CD4-positive, alpha-beta T cell (primary cell): ENCODE data around the gene ZCCHC7. TPM values are rescaled to one million over a fixed set of nuclear protein-coding genes. Genes with fewer than 3 reads are reported as not detected.

ENCODE experiments used
- ATAC-seq: fragments of 200-7000 bp; cut with Tn5 transposase; one replicate; pipeline ENCODE4 v1.10.0; 2022; ENCODE audit warnings: mild to moderate bottlenecking; ENCODE audit not compliant: poor library complexity
- CTCF ChIA-PET: fragments of 350-600 bp; sonication (Branson Sonifier 250); formaldehyde crosslinking; loops from one replicate; lab custom pipeline; 2021; ENCODE audit warnings: antibody characterized with exemption, inconsistent platforms; lab: Charles Lee
- POLR2A ChIA-PET: fragments of 350-600 bp; sonication (Branson Sonifier 250); formaldehyde crosslinking; loops from one replicate; lab custom pipeline; 2021; ENCODE audit warnings: antibody characterized with exemption, inconsistent platforms; lab: Charles Lee
- DNase-seq, 14 experiments: peaks; one replicate each; pipeline ENCODE4 v3.0.0-alpha.2; 2013 to 2020; ENCODE audit warnings: mixed read lengths in 2 of 14
- H3K27ac ChIP-seq, 2 donors: one replicate each; pipeline versions ENCODE4 v1.5.1 to v1.7.0; 2013; ENCODE audit warnings: low read length in 2 of 2, low read depth in 1 of 2, mild to moderate bottlenecking in 1 of 2
- H3K27me3 ChIP-seq, 2 experiments: 1 replicate in 1 of 2; 2 replicates in 1 of 2; pipeline versions ENCODE4 v1.6.1 to v1.7.0; 2013; ENCODE audit warnings: low read length in 2 of 2, control low read depth in 1 of 2, mild to moderate bottlenecking in 1 of 2, moderate library complexity in 1 of 2; ENCODE audit not compliant: insufficient read depth in 2 of 2, control insufficient read depth in 1 of 2
- H3K36me3 ChIP-seq: one replicate; pipeline ENCODE4 v1.6.1; 2013; ENCODE audit warnings: low read length, control low read depth; ENCODE audit not compliant: insufficient read depth
- H3K4me1 ChIP-seq: one replicate; pipeline ENCODE4 v1.6.1; 2013; ENCODE audit warnings: low read length, control low read depth; ENCODE audit not compliant: insufficient read depth
- H3K4me3 ChIP-seq: one replicate; pipeline ENCODE4 v1.5.1; 2013; ENCODE audit warnings: mild to moderate bottlenecking, low read length, moderate library complexity
- H3K9me3 ChIP-seq, 2 experiments: 1 replicate in 1 of 2; 2 replicates in 1 of 2; pipeline versions ENCODE4 v1.6.1 to v1.7.0; 2013; ENCODE audit warnings: low read length in 2 of 2, mild to moderate bottlenecking in 2 of 2, control low read depth in 1 of 2, moderate library complexity in 1 of 2; ENCODE audit not compliant: control insufficient read depth in 1 of 2, insufficient read depth in 1 of 2
- H3K27ac Mint-ChIP-seq: one replicate; pipeline ENCODE4 v1.8.0; 2020; ENCODE audit warnings: mixed read lengths
- H3K27me3 Mint-ChIP-seq: one replicate; pipeline ENCODE4 v1.8.0; 2021; ENCODE audit warnings: mixed read lengths
- H3K36me3 Mint-ChIP-seq: one replicate; pipeline ENCODE4 v1.8.0; 2021; ENCODE audit warnings: low read depth, mixed read lengths
- H3K4me1 Mint-ChIP-seq: one replicate; pipeline ENCODE4 v1.8.0; 2021; ENCODE audit warnings: low read depth, mixed read lengths
- H3K4me3 Mint-ChIP-seq: one replicate; pipeline ENCODE4 v1.8.0; 2020; ENCODE audit warnings: mild to moderate bottlenecking, mixed read lengths
- H3K9me3 Mint-ChIP-seq: one replicate; pipeline ENCODE4 v1.8.0; 2020; ENCODE audit warnings: mixed read lengths
- CTCF ChIP-seq: fragments of 200-600 bp; IDR thresholded peaks from one replicate; pipeline ENCODE4 v1.8.0; 2022; ENCODE audit warnings: antibody characterized with exemption, mild to moderate bottlenecking
- intact Hi-C, 2 experiments: fragments of 100-400 bp; cut with DNase I in 1 of 2; cut with micrococcal nuclease in 1 of 2; formaldehyde crosslinking; loops; one replicate each; pipeline versions ENCODE4 v1.15.1 to v1.9.0; 2023 to 2025; cut with DNase I, micrococcal nuclease
- total RNA-seq, 174 experiments: library from RNA in 2 of 174; stranded (reverse) in 2 of 174; gene quantifications; one replicate each; pipeline ENCODE4 v1.2.3 and lab custom pipeline; 2021 to 2026

The ZCCHC7 gene
- total RNA-seq, 2 experiments from 2014 or later: 40.7 to 41.0 TPM

- DNase-seq (no peak), ATAC-seq (no peak)
- no peak overlapping the region for H3K4me3 Mint-ChIP-seq
- H3K4me1 ChIP-seq: peaks cover 4% of the 10 kb centered on the region
- peaks cover 11% of the 10 kb centered on the region for H3K36me3 ChIP-seq
- no peak for TF ChIP-seq CTCF
- H3K36me3 Mint-ChIP-seq: peaks cover 60% of the 10 kb centered on the region
- H3K27ac Mint-ChIP-seq: no peak overlapping the region
- H3K27ac ChIP-seq: no peak overlapping the region
- no peaks in the 10 kb centered on the region for H3K27me3 Mint-ChIP-seq
- CTCF ChIA-PET: no interaction called here
- intact Hi-C loops: no loop called here
- POLR2A ChIA-PET: interaction anchor here (0.7 kb wide), 1 partner anchor 18 kb away, joined by 3 read pairs; no protein-coding TSS in a partner anchor
- no peaks in the 10 kb centered on the region for H3K27me3 ChIP-seq
- H3K4me1 Mint-ChIP-seq: peaks cover 26% of the 10 kb centered on the region
- no peak overlapping the region for H3K4me3 ChIP-seq
- H3K9me3 Mint-ChIP-seq: no peaks in the 10 kb centered on the region
- no peaks in the 10 kb centered on the region for H3K9me3 ChIP-seq
Observed at GRCh38 chr9:37155601-37156000, 35.2 kb downstream of the ZCCHC7 start.

- no peak overlapping the region for H3K27ac Mint-ChIP-seq
- H3K4me3 Mint-ChIP-seq: no peak overlapping the region
- ChIA-PET CTCF (no interaction called here), POLR2A (interaction anchor here (0.7 kb wide), 1 partner anchor 19 kb away, joined by 3 read pairs; no protein-coding TSS in a partner anchor)
- H3K27me3 ChIP-seq: no peaks in the 10 kb centered on the region
- ATAC-seq (no peak), DNase-seq (no peak)
- H3K9me3 Mint-ChIP-seq: no peaks in the 10 kb centered on the region
- intact Hi-C loops: no loop called here
- peaks cover 4% of the 10 kb centered on the region for H3K4me1 ChIP-seq
- no peaks in the 10 kb centered on the region for H3K27me3 Mint-ChIP-seq
- H3K4me3 ChIP-seq: no peak overlapping the region
- no peaks in the 10 kb centered on the region for H3K9me3 ChIP-seq
- no peak overlapping the region for H3K27ac ChIP-seq
- TF ChIP-seq CTCF: no peak
- H3K36me3 Mint-ChIP-seq: peaks cover 61% of the 10 kb centered on the region
- peaks cover 14% of the 10 kb centered on the region for H3K36me3 ChIP-seq
- peaks cover 26% of the 10 kb centered on the region for H3K4me1 Mint-ChIP-seq
Observed at GRCh38 chr9:37156205-37156604, 35.8 kb downstream of the ZCCHC7 start.

- ChIA-PET CTCF (no interaction called here), POLR2A (no interaction called here)
- Mint-ChIP-seq H3K4me1 (peaks cover 28% of the 10 kb centered on the region), H3K27me3 (no peaks in the 10 kb centered on the region), H3K4me3 (no peak overlapping the region), H3K9me3 (no peaks in the 10 kb centered on the region), H3K36me3 (peaks cover 65% of the 10 kb centered on the region), H3K27ac (no peak overlapping the region)
- intact Hi-C loops: no loop called here
- H3K27me3 ChIP-seq: no peaks in the 10 kb centered on the region
- H3K9me3 ChIP-seq: no peaks in the 10 kb centered on the region
- H3K4me1 ChIP-seq: peaks cover 4% of the 10 kb centered on the region
- no peak for ATAC-seq
- H3K4me3 ChIP-seq: no peak overlapping the region
- H3K27ac ChIP-seq: no peak overlapping the region
- H3K36me3 ChIP-seq: peaks cover 18% of the 10 kb centered on the region
- DNase-seq: no peak
- no peak for TF ChIP-seq CTCF
Observed at GRCh38 chr9:37156781-37157356, 36.5 kb downstream of the ZCCHC7 start.
